NCI-H82 (cell line): ENCODE measurements around the gene SEC11A.
"Not testable (repeated sequence)": the region's sequence is repeated elsewhere in the genome, so short reads cannot be mapped to it uniquely, and the experiment has no call there.

Experiments used
- DNase-seq: peaks from one replicate; lab custom pipeline; 2025; lab: John Stamatoyannopoulos, UW

SEC11A gene

DNA sequence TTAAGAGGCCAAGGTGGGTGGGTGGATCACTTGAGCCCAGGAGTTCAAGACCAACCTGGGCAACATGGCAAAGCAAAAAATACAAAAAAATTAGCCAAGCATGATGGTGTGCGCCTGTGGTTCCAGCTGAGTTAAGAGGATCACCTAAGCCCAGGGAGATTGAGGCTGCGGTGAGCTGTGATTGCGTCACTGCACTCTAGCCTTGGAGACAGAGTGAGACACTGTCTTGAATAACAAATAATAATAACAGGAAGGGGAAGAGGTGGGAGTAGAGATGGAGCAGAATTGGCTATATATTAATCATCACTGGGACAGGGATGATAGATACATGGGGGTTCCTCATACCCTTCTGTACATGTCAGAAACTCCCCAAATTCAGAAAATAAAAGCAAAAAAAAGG, 34.1 kb downstream of the SEC11A start:
- no peak for DNase-seq

DNA sequence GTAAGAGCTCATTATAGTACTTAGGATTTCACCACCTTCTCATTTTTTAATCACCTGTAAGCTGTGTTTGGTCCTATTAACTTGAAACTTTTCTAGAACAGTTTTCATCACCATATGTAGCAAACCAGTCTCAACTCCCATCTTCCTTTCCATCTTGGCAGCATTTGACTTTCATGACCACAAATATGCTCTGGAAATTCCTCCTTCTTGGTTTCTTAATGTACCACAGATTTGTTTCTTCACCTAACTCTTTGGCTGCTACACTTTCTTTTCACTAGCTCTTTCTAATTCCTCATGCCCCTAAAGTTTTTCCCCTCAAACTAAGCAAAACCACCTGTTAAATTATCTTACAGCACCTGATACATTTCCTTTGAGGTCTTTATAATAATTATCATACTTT, 44.7 kb downstream of the SEC11A start:
- no peak for DNase-seq

DNA sequence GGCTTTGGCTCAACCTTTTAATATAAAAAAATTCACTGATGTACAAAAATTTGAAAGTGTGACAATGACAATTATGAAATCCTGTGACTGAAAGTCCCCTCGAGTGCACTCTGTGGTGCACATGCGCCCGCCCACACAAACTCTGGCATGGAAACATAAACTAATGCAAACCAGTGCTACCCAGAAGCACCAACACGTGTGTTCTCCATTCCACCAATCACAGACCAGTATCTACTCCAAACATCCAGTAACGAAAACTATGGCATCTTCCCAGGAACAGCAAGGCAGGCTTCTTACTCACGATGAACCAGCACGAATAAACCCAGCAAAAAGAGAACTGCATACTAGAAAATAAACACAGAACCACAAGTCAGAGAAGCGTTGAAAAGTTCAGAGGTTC, 46.2 kb downstream of the SEC11A start:
- DNase-seq, result no peak

DNA sequence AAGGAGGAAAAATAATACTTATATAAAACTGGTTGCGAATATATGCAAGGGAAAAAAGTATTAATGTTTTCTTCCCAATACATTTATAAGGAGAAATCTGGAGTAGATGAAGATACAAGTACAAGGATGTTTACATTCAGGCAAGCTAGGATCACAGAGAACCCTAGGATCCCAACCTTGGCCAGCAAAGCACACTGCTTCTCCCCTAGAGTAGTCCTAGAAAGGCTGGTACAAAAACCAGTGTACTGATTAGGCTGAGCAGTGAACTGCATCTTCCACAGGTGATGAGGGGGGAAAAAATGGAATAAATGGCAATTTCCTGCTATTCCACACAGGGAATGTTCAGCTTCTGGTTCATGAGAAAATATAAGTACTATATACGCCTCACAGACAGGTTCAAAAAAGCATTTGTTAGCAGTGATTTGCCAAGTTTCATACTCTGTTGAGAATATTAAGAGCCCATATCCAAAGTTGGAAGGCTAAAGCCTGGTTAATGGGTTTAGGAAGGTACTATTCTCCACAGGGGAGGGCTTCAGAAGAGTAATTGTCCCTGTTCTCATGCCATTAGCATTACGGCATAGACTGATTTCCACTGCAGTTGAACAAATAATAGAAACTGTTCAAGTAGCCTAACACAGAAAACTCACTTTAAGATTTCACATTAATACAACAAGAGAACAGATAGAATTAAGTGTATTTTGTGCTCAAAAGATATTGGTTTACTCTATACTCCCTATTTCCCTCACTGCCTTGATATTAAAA, 47.5 kb downstream of the SEC11A start:
- DNase-seq, result no peak

DNA sequence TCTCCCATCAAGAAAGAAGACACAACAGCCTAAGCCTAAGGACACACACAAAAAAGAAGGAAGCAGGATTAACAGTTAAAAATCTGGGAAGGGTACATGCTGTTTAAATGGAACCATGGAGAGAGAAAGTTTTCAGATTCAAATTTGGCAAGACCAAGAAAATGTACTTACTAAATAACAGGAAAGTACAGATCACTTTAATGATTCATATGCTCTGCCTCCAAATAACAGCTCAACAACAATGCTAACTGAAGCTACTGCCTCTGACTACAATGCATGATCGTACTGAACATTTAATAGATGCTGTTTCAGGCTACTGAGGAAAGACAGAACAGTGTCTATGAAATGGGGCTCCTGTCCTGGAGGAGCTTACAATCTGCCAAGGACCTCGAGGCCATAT, 49.6 kb downstream of the SEC11A start:
- no peak for DNase-seq

DNA sequence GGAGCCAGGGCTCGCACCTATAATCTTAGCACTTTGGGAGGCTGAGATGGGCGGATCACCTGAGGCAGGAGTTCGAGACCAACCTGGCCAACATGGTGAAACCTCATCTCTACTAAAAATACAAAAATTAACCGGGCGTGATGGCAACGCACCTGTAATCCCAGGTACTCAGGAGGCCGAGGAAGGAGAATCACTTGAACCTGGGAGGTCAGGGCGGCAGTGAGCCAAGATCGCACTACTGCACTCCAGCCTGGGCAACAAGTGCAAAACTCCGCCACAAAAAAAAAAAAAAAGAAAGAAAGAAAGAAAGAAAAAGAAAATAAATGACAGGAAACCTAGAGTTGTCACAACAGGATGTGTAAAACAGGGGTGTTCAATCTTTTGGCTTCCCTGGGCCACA, 54.9 kb downstream of the SEC11A start:
- no peak for DNase-seq

DNA sequence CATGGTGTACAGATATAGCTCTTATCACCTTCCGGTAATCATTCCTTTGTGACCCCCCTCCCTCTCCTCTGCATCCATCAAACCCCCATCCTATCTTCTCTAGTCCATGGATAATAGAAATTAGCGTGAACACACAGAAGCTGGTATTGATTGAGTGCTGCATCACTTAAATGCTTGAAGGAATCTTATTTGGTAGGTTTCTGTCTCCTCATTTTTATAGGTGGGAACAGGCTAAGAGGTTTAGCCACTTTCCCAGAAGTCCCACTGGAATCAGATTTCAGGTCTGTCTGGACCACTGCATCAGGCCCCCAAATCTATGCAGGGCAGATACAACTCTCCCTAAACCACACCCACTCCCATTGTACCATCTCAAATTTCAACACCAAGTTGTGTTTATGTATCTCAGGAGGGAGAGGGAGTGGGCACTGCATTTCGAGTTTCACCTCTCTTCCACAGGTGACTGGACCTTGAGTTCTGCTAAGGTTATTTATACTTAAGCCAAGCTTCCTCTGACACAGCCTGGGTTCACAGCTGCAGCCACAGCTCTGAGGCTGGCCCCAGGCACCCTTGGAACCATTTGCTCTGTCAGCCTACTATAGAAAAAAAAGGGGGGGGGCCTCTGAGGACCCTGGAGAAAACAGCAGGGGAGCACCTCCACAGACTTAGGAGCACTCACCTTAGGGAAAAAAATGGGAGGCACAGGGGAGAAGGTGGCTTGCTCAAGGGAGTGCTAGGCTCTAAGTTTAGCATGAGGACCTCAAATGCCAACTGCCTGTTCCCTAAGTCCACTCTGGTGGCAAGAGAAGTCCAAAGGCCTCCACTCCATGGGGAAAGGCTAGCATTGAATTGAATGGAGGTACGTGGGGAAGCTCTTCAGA, 55.8 kb downstream of the SEC11A start:
- peak; percentile 59 for DNase-seq

DNA sequence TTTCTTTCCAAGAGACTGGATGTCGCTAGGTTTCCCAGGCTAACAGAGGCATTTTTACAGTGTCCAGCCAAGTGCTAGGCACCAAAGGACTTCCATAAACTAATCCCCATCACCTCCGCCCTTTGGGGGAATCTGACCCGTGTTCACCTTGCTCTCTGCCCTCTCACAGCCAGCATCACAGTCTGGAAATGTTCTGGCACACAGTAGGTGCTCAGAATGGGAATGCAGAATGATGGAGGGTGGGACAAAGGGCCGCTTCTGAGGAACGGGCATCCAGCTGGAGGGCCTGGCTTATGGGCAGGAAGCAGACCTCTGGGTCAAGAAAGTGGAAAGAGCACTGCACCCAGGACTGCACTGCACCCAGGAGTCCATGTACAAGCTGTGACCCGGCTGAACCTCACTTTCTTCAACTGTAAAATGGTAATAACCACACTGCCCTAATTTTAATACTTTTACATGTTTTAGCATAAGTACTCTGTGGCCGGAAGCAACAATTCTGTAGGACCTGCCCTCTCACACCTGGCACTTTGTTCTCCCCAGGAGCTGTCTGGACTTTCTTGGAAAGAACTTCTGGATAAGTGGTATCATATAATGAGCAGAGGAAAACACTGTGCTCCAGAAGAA, 57.0 kb downstream of the SEC11A start:
- no peak for DNase-seq

DNA sequence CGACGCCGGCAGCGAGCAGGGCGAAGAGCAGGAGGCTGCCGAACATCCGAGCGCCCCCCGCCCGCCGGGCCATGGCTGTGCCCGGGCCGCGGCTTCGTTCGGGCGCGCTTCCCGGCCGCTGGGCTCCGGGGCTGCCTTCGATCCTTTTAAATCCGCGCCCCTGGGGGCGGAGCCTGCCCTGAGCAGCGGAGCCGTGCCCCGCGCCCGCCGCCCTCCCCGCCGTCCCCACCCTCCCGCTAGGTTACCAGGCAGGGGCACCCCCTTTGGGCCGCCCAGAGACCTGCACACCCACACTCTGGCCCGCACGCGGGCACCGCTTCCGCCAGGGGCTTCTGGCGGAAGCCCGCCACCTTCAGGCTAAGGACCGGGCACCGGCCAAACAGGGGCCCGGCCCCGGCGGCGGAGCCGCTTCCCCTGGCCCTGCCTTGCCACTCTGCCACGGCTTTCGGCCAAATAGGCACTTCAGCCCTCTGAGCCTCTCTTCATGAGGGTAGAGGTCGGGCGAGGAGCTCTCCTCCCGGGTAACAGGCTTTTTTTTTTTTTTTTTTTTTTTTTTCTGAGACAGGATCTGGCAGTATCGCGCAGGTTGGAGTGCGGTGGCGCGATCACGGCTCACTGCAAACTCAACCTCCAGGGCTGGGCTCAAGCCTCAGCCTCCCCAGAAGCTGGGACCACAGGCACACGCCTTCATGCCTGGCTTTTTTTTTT, 57.7 kb downstream of the SEC11A start, which contains the start of gene NMB:
Gene NMB, minus strand, starts transcription at position 120 of the 708 bp plus-strand sequence. Its CDS starts 47 bp downstream, at position 73.
- peak; percentile 92 for DNase-seq

DNA sequence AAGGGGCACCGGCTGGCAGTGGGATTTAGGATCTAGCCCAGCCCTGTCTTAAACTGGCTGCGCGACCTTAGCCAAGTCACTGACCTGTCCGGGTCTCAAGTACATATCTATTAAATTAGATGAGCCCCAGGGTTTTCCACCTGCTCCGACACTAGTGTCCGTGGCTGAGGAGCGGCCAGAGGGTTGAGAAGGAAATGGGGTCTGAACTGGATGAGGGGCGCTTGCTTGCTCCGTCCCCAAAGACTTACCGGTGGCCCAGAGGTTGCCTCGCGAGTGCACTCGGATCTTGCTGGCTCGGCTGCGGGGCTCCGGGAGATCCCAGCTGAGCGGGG, 58.2 kb downstream of the SEC11A start:
- DNase-seq, result no peak

DNA sequence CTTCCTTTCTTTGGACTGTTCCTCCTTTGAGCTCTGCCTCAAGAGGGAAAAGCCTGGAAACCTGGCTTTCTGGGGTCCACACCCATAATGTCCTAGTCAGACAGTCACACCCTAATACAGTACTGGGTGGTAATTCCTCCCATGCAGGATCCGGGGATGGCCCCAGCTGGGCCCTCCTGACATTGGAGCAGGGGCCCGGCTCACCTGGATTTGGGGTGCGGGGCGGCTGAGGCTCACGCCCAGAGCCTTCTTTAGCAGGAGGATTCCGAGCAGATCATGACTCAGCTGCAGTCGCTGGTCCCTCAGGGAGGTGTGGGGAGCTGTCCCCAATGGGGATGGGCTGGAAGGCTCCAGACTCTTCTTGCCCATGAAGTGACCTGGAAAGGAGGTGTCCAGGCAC, 59.0 kb downstream of the SEC11A start:
- DNase-seq, result no peak

DNA sequence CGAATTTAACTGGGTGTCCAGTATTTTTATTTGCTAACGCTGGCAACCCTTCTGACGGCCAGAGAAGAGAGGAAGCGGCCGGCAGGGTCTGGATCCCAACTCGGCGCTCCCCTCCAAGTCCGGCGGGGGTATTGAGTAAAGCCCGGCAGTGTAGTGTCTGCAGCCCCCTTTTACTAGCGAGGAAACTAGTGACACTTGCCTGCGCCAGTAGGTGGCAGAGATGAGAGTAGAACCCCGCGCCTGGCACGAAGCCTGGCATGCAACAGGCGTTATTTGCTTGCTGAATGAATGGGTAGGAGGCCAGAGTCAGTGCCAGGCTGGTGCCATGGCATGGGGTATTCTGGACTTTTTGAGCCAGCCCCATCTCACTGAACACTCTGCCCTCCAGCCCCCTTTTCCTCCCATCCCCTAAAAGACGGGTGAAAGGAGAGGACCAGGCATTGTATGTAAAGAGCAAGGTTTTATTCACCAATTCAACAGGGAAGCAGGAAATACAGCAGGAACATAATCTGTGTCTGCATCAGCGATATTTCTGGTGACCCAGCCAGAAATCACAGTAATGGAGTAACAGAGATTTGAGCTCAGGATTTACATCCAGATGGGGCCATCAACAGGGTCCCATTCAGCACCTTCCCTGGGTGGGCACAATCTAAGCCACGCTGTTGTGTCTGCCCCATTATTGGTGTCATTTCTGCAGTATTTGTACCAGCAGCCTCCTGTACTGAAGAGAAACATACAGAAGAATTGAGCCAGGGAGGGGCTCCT, 61.1 kb downstream of the SEC11A start:
- peak; percentile 88 for DNase-seq

DNA sequence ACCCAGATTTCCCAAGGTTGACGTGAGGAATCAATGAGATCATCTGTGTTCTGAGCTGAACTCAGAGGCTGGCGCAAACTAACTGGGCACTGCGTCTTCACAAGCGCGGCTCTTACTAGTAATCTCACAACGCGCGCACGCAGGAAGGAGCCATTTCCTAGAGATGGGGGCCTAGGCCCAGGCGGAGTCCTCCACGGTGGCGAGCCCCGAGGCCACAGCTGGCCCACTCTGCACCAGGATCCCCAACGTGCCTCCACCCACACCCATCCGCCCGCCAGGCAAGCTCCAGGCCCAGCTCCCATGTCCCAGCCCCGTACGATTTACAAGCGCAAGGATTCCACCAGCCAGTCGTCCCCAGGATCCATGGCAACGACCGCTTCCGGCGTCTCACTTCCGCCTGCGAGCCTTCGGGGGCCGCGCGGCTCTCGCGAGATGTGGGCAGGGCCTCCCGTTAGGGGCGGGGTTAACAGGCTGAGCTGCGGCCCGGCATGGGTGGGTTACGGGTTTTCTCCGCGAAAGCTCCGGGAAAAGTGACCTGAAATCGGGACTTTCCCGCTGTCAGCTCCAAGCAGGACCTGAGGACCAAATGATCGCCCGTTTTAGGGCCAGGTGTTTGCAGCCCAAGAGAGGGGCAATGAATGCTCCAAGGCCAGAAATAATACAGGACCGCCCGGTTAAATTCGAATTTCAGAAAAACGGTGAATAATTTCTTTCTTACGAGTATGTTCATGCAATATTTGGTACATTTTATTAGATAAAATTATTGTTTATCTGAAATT, 61.8 kb downstream of the SEC11A start, which contains the start of gene WDR73:
Gene WDR73, minus strand, starts transcription at position 374 of the 779 bp plus-strand sequence. Its CDS starts 9 bp downstream, at position 365.
- peak; percentile 96 for DNase-seq

DNA sequence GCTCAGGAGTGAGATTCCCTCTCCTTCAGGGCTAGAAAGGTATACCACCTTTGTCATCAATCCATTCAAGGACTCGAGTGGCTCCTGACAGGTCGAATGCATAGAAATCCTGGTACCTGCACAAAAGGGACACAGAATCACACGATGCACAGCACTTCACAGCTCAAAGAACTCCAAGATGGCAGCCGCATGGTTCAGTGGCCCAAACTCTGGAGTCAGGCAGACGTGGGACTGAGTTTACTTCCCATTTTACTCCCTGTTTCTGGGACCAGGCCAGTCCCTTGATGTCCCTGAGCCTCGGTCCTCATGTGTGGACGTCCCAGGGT, 62.4 kb downstream of the SEC11A start:
- no peak for DNase-seq

DNA sequence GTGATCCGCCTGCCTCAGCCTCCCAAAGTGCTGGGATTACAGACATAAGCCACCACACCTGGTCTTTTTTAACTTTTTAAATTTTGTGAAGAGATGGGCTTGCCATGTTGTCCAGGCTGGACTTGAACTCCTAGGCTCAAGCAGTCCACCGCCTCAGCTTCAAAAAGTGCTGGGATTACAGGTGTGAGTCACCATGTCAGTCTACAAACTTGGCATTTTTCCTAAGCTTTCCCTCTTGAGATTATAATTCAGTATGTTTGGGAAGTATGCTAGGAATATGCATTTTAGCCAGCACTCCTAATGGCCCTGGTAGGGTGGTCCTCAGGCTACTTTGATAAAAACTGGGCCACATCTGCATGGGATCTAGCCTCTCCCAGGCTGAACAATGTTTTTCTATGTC, 66.2 kb downstream of the SEC11A start:
- no peak for DNase-seq

DNA sequence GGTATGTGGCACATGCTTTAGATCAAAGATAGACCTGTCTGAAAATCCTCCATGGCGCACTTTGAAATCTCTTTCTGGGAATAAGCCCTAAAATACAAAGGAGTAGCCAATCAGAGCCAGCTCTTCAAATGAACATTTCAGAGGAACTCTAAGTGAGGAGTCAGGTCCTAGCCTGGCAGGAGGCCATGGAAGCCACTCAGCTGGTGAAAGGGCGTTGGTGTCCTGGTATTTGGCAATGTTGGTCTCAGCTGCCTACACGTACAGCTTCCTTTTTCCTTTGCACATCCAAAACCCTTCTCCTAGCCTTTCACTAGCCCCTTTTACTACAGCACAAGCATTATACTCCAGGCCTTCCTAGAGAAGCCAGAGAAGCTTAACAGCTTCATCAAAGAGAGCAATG, 67.4 kb downstream of the SEC11A start:
- no peak for DNase-seq

DNA sequence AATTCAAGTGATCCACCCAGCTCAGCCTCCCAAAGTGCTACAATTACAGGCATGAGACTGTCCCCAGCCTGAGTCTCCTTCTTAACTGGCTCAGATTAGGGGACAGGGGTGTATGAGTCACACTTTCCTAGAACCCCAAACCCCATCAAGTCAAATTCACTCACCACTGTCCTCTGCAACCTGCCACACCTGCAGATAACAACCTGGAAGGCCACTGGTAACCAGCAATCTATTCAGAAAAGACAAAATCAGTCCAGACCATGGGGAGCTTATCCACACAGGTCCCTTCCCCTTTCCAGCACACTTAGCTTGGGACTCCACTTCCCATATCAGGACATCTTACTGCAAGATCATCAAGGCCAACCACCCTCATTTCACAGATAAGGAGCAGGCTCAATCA, 68.2 kb downstream of the SEC11A start:
- DNase-seq, result no peak

DNA sequence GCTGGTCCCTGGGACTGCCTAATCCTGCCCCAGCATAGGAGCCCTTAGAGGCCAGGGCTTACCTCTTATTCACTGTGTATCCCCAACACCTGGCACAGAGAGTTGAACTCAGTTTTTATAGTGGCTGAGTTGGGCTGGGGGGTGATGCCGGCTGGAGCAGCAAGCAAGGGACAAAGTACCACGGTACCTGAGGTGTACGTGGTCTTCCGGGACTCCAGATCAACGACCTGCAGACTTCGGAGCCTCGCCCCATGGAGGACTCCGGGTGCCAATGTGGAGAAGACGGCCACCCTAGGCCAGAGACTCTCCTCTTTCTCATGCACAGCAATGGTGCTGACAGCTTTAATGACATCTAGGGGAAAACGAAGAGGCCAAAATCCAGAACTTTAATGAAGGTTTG, 69.9 kb downstream of the SEC11A start:
- no peak for DNase-seq

DNA sequence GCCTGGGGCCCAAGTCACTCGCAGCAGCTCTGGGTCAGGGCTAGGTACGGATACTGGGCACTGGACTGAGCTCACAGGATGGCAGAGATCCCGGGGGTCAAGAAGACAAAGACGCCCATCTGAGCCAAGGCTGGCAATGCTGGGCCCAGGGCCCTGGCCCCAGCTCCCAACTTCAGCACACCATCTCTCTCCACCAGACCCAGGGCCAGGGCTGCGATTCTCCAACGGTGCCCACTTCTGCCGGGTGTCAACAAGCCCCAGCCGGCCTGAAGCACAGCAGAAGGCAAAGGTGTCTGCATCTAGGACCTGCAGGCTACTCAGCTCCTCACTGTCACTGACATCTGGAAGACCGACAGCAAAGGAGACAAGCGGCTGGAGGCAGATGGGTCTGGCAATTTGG, 70.4 kb downstream of the SEC11A start:
- DNase-seq, result no peak

DNA sequence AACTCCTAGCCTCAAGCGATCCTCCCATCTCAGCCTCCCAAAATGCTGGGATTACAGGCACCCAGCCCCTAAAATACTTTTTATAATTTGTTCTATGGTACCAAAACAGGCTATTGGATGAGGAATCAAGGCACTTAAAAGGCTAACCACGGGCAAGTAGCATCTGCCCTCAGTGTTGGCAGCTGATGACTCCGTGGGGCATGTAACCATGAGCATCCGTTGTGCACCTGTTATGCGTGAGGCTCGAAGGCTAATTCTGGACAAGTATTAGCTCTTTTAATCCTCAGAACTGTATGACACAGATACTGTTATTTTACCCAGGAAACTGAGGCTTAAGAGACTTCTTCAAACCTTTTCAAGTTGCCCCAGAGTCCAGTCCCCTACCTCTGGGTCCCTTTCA, 72.1 kb downstream of the SEC11A start:
- DNase-seq, result no peak

DNA sequence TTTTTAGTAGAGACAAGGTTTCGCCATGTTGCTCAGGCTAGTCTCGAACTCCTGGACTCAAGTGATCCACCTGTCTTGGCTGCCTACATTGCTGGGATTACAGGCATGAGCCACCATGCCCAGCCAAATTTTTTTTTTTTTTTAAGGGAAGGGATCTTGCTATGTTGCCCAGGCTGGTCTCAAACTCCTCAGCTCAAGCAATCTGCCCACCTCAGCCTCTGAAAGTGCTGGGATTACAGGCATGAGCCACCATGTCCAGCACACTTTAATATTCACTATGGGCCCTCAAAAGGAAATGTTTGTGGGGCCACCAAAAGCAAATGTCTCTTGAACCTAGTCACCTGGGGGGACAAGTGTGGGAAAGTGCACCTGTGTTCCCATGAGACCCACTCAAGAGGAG, 73.3 kb downstream of the SEC11A start:
- DNase-seq, result not testable (repeated sequence)
